ENCODE results near the gene SETD3. TPM values are rescaled to one million over a fixed set of nuclear protein-coding genes. Genes with fewer than 3 reads are reported as not detected.

SETD3 gene
- total and polyA plus RNA-seq, 2 donors (not counting 1 experiment from before 2014, with no cell fraction given) = 11.0 to 32.1 TPM

DNA sequence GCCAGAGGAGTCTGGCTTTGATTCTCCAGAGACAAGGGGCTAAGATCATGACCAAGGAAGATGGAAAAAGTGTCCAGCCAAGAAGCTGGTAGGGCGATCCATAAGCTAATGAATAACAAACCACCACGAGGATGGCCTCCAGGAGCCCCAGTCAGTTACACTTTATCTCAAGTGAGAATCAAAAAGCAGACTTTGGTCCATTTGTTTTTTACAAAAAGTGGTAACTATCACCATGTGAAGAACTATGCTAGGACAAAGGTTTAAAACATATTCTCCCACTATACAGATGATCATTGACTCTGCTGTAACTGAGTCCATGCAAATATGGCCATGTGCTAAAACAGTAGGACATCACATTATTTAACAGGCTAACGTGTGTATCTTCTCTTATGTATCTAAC, 13.9 kb downstream of the SETD3 start:
- Histone ChIP-seq H3K4me2 (replicated peaks; ENCODE audit: low read depth, low read length, poor library complexity, severe bottlenecking) (no peak overlapping the region), H3K4me1 (ENCODE audit: control insufficient read depth in 2 of 2, insufficient read depth in 2 of 2, low read length in 2 of 2) (no peaks in the 10 kb centered on the region), H3K36me3 (replicated peaks in 1 of 2; ENCODE audit: control extremely low read depth in 1 of 2, control insufficient read depth in 1 of 2, extremely low read depth in 1 of 2, insufficient read depth in 2 of 2, low read length in 1 of 2) (peaks cover 12 to 29% of the 10 kb centered on the region in 2 experiments), H3K27ac (ENCODE audit: low read length in 2 of 2) (no peak overlapping the region), H3K79me2 (ENCODE audit: control insufficient read depth, insufficient read depth, low read length) (peaks cover 60% of the 10 kb centered on the region), H3K4me3 (ENCODE audit: control extremely low read depth in 1 of 5, extremely low read depth in 1 of 5, insufficient read depth in 1 of 5, low read depth in 2 of 5, low read length in 4 of 5) (no peak overlapping the region), H3K9me3 (ENCODE audit: control extremely low read depth in 1 of 3, control insufficient read depth in 2 of 3, insufficient read depth in 1 of 3, low read length in 2 of 3) (no peaks in the 10 kb centered on the region), H2AFZ (ENCODE audit: insufficient read depth, low read depth, low read length, poor library complexity, severe bottlenecking) (no peak overlapping the region), H4K20me1 (ENCODE audit: control insufficient read depth, insufficient read depth, low read length, poor library complexity, severe bottlenecking) (peaks cover 59% of the 10 kb centered on the region), H3K9ac (ENCODE audit: low read length) (no peak overlapping the region), H3K27me3 (replicated peaks in 1 of 4; ENCODE audit: control extremely low read depth in 1 of 4, control insufficient read depth in 3 of 4, insufficient read depth in 4 of 4, low read length in 3 of 4) (no peaks in the 10 kb centered on the region)
- Mint-ChIP-seq H3K4me3 (no peak overlapping the region), H3K9me3 (ENCODE audit: insufficient read depth) (no peaks in the 10 kb centered on the region), H3K27me3 (no peaks in the 10 kb centered on the region), H3K4me1 (peaks cover 11% of the 10 kb centered on the region), H3K27ac (no peak overlapping the region)
- intact Hi-C loops (cut with micrococcal nuclease) = no loop called here
- POLR2A ChIA-PET = no interaction called here
- CTCF ChIA-PET = no interaction called here
- 83% methylated on average over 2 of the region's 3 CpGs for WGBS (ENCODE audit: insufficient coverage)
- TF ChIP-seq EZH2 (IDR thresholded peaks at IDR 0.05; ENCODE audit: borderline replicate concordance, insufficient read depth, low read depth, low read length, poor library complexity, severe bottlenecking) = no peak
- TF ChIP-seq, protein P1, sequence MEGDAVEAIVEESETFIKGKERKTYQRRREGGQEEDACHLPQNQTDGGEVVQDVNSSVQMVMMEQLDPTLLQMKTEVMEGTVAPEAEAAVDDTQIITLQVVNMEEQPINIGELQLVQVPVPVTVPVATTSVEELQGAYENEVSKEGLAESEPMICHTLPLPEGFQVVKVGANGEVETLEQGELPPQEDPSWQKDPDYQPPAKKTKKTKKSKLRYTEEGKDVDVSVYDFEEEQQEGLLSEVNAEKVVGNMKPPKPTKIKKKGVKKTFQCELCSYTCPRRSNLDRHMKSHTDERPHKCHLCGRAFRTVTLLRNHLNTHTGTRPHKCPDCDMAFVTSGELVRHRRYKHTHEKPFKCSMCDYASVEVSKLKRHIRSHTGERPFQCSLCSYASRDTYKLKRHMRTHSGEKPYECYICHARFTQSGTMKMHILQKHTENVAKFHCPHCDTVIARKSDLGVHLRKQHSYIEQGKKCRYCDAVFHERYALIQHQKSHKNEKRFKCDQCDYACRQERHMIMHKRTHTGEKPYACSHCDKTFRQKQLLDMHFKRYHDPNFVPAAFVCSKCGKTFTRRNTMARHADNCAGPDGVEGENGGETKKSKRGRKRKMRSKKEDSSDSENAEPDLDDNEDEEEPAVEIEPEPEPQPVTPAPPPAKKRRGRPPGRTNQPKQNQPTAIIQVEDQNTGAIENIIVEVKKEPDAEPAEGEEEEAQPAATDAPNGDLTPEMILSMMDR (IDR thresholded peaks at IDR 0.05) = no peak
- DNase-seq (no peak), ATAC-seq (ENCODE audit: low read depth) (no peak)

DNA sequence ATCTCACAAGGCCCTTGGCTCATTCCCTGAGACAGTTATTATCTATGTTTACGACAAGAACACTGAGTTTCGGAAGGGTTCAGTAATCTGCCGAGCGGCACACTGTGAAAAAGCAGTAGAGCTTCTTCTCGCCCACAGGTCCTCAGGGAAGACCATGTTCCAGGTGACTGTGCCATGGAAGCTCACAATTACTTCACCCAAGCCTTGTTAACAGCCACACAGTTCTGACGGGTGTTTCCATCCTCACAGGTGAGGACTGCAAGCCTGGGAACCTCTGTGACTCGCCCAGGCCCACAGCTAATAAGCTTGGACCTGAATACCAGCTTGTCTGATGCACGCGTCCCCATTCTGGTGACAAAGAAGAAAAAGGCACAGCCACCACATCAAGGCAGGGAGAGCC, 15.4 kb downstream of the SETD3 start:
- POLR2A ChIA-PET = no interaction called here

More for the DNA sequence above, 15.4 kb downstream of the SETD3 start:
- H3K4me3 ChIP-seq (ENCODE audit: control extremely low read depth in 1 of 5, extremely low read depth in 1 of 5, insufficient read depth in 1 of 5, low read depth in 2 of 5, low read length in 4 of 5) = no peak overlapping the region
- no peak overlapping the region for H3K4me3 Mint-ChIP-seq
- no peak for TF ChIP-seq EZH2 (IDR thresholded peaks at IDR 0.05; ENCODE audit: borderline replicate concordance, insufficient read depth, low read depth, low read length, poor library complexity, severe bottlenecking)
- TF ChIP-seq, protein P1 (IDR thresholded peaks at IDR 0.05) = no peak
- H3K27me3 ChIP-seq (replicated peaks in 1 of 4; ENCODE audit: control extremely low read depth in 1 of 4, control insufficient read depth in 3 of 4, insufficient read depth in 4 of 4, low read length in 3 of 4) = no peaks in the 10 kb centered on the region
- no peak overlapping the region for H3K27ac Mint-ChIP-seq
- H2AFZ ChIP-seq (ENCODE audit: insufficient read depth, low read depth, low read length, poor library complexity, severe bottlenecking) = no peak overlapping the region
- no peak for ATAC-seq (ENCODE audit: low read depth)
- CTCF ChIA-PET = no interaction called here
- H3K27ac ChIP-seq (ENCODE audit: low read length in 2 of 2) = no peak overlapping the region
- H3K36me3 ChIP-seq (replicated peaks in 1 of 2; ENCODE audit: control extremely low read depth in 1 of 2, control insufficient read depth in 1 of 2, extremely low read depth in 1 of 2, insufficient read depth in 2 of 2, low read length in 1 of 2) = peaks cover 18 to 39% of the 10 kb centered on the region in 2 experiments
- peaks cover 11% of the 10 kb centered on the region for H3K4me1 Mint-ChIP-seq
- 94% methylated on average over 9 of the region's 9 CpGs for WGBS (ENCODE audit: insufficient coverage)
- no peaks in the 10 kb centered on the region for H3K9me3 Mint-ChIP-seq (ENCODE audit: insufficient read depth)
- DNase-seq = no peak
- H3K9ac ChIP-seq (ENCODE audit: low read length) = no peak overlapping the region
- H3K9me3 ChIP-seq (ENCODE audit: control extremely low read depth in 1 of 3, control insufficient read depth in 2 of 3, insufficient read depth in 1 of 3, low read length in 2 of 3) = no peaks in the 10 kb centered on the region
- peaks cover 46% of the 10 kb centered on the region for H3K79me2 ChIP-seq (ENCODE audit: control insufficient read depth, insufficient read depth, low read length)
- H4K20me1 ChIP-seq (ENCODE audit: control insufficient read depth, insufficient read depth, low read length, poor library complexity, severe bottlenecking) = peaks cover 44% of the 10 kb centered on the region
- H3K4me1 ChIP-seq (ENCODE audit: control insufficient read depth in 2 of 2, insufficient read depth in 2 of 2, low read length in 2 of 2) = no peaks in the 10 kb centered on the region
- no peaks in the 10 kb centered on the region for H3K27me3 Mint-ChIP-seq
- no peak overlapping the region for H3K4me2 ChIP-seq (replicated peaks; ENCODE audit: low read depth, low read length, poor library complexity, severe bottlenecking)
- intact Hi-C loops (cut with micrococcal nuclease) = no loop called here
